DND-41 (cell line): ENCODE results near the gene UBAP1.
"Not testable (repeated sequence)": the region's sequence is repeated elsewhere in the genome, so short reads cannot be mapped to it uniquely, and the experiment has no call there.

Source experiments
- ATAC-seq: fragments of 200-7000 bp; cut with Tn5 transposase; 3 replicates; pipeline ENCODE4 v1.9.1; 2021; ENCODE audit warnings: low read depth; ENCODE audit not compliant: insufficient read depth
- DNase-seq: peaks from one replicate; pipeline ENCODE4 v3.0.0-alpha.2; 2020
- H2AFZ ChIP-seq: 2 replicates; pipeline ENCODE4 v1.6.0; 2012; ENCODE audit warnings: low read depth, low read length
- H3K27ac ChIP-seq: 2 replicates; pipeline ENCODE4 v1.5.1; 2012; ENCODE audit warnings: low read length, inconsistent platforms
- H3K27me3 ChIP-seq: fragments of 200-600 bp; sonication (generic); 2 replicates; pipeline ENCODE4 v1.6.0; 2012; ENCODE audit warnings: low read length, mild to moderate bottlenecking, inconsistent platforms; ENCODE audit not compliant: insufficient read depth, poor library complexity
- H3K36me3 ChIP-seq: 2 replicates; pipeline ENCODE4 v1.5.1; 2012; ENCODE audit warnings: low read length, inconsistent platforms; ENCODE audit not compliant: insufficient read depth
- H3K4me1 ChIP-seq: 2 replicates; pipeline ENCODE4 v1.5.1; 2012; ENCODE audit warnings: mild to moderate bottlenecking, low read length; ENCODE audit not compliant: insufficient read depth
- H3K4me2 ChIP-seq: 2 replicates; pipeline ENCODE4 v1.6.0; 2012; ENCODE audit warnings: mild to moderate bottlenecking, moderate library complexity, low read length, inconsistent platforms; ENCODE audit not compliant: insufficient read depth
- H3K4me3 ChIP-seq, 2 experiments: fragments of 200-600 bp in 1 of 2; shearing (Covaris generic) in 1 of 2; 2 replicates each; pipeline ENCODE4 v1.5.1; 2012 to 2016; ENCODE audit warnings: inconsistent platforms in 2 of 2, low read length in 2 of 2, mild to moderate bottlenecking in 2 of 2, low read depth in 1 of 2, moderate library complexity in 1 of 2
- H3K79me2 ChIP-seq: 2 replicates; pipeline ENCODE4 v1.6.0; 2012; ENCODE audit warnings: low read length, inconsistent platforms; ENCODE audit not compliant: insufficient read depth
- H3K9ac ChIP-seq: 2 replicates; pipeline ENCODE4 v1.6.0; 2012; ENCODE audit warnings: low read depth, mild to moderate bottlenecking, inconsistent platforms, low read length, moderate library complexity
- H3K9me3 ChIP-seq: 2 replicates; pipeline ENCODE4 v1.5.1; 2012; ENCODE audit warnings: low read length, moderate library complexity, mild to moderate bottlenecking, inconsistent platforms; ENCODE audit not compliant: insufficient read depth, severe bottlenecking
- H4K20me1 ChIP-seq: 2 replicates; pipeline ENCODE4 v1.6.0; 2012; ENCODE audit warnings: low read length; ENCODE audit not compliant: insufficient read depth
- EZH2 ChIP-seq: IDR thresholded peaks from 3 replicates; pipeline ENCODE4 v1.6.1; 2012; ENCODE audit warnings: borderline replicate concordance, low read depth, mild to moderate bottlenecking, moderate library complexity, low read length, inconsistent platforms; ENCODE audit not compliant: severe bottlenecking
- TF ChIP-seq, protein P1 (sequence below): IDR thresholded peaks from 2 replicates; pipeline ENCODE4 v1.5.1; 2012; ENCODE audit warnings: borderline replicate concordance, low read length, moderate library complexity, mild to moderate bottlenecking; ENCODE audit not compliant: poor library complexity, severe bottlenecking; ENCODE audit errors: extremely low read depth

UBAP1 gene

DNA sequence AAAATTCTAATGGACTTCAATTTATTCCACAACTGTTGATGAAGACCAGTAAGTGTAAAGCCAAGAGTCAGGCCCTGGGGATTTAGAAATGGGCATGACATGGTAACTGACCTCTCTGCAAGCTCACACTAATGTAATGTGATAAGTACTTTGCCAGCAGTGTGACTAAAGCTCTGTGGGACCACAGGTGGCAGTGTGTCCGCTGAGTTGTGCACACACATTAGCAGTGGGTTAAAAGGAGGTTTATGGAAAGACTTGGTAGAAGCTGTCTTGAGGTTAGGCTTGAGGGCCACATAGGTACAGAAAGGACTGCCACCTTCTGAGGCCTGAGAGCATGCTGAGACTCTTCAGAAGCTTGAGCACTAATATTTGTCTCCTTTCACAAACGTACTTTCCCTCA lies 67.6 kb downstream of the UBAP1 start:
- H2AFZ ChIP-seq: no peak overlapping the region
- peaks cover 61% of the 10 kb centered on the region for H3K36me3 ChIP-seq
- DNase-seq (no peak), ATAC-seq (no peak)
- H3K4me1 ChIP-seq: no peaks in the 10 kb centered on the region
- no peak overlapping the region for H3K27ac ChIP-seq
- peaks cover 10% of the 10 kb centered on the region; the same call in 1 of the 2 replicates for H3K79me2 ChIP-seq
- H3K27me3 ChIP-seq: no peaks in the 10 kb centered on the region
- no peaks in the 10 kb centered on the region for H3K9me3 ChIP-seq
- TF ChIP-seq, protein P1, sequence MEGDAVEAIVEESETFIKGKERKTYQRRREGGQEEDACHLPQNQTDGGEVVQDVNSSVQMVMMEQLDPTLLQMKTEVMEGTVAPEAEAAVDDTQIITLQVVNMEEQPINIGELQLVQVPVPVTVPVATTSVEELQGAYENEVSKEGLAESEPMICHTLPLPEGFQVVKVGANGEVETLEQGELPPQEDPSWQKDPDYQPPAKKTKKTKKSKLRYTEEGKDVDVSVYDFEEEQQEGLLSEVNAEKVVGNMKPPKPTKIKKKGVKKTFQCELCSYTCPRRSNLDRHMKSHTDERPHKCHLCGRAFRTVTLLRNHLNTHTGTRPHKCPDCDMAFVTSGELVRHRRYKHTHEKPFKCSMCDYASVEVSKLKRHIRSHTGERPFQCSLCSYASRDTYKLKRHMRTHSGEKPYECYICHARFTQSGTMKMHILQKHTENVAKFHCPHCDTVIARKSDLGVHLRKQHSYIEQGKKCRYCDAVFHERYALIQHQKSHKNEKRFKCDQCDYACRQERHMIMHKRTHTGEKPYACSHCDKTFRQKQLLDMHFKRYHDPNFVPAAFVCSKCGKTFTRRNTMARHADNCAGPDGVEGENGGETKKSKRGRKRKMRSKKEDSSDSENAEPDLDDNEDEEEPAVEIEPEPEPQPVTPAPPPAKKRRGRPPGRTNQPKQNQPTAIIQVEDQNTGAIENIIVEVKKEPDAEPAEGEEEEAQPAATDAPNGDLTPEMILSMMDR: no peak
- no peak for TF ChIP-seq EZH2
- peaks cover 1% of the 10 kb centered on the region; the same call in 1 of the 2 replicates for H4K20me1 ChIP-seq
- no peak overlapping the region for H3K4me2 ChIP-seq
- H3K4me3 ChIP-seq: no peak overlapping the region
- H3K9ac ChIP-seq: no peak overlapping the region

GRCh38 chr9:34247782-34248181 lies 68.9 kb downstream of the UBAP1 start:
- not testable (repeated sequence) for H3K4me1 ChIP-seq, H3K27ac ChIP-seq, H3K9ac ChIP-seq, H2AFZ ChIP-seq, H3K4me2 ChIP-seq, DNase-seq, H3K27me3 ChIP-seq, H3K9me3 ChIP-seq, H3K4me3 ChIP-seq, ATAC-seq, H4K20me1 ChIP-seq
- H3K36me3 ChIP-seq: peaks cover 62% of the 10 kb centered on the region
- H3K79me2 ChIP-seq: peaks cover 10% of the 10 kb centered on the region; the same call in 1 of the 2 replicates

GRCh38 chr9:34249274-34249673 lies 70.4 kb downstream of the UBAP1 start:
- H3K79me2 ChIP-seq: peaks cover 10% of the 10 kb centered on the region; the same call in 1 of the 2 replicates
- H3K9ac ChIP-seq: no peak overlapping the region
- TF ChIP-seq, protein P1: no peak
- TF ChIP-seq EZH2: no peak
- no peaks in the 10 kb centered on the region; the same call in 1 of the 2 replicates for H4K20me1 ChIP-seq
- no peaks in the 10 kb centered on the region for H3K9me3 ChIP-seq
- H3K4me1 ChIP-seq: no peaks in the 10 kb centered on the region
- no peaks in the 10 kb centered on the region for H3K27me3 ChIP-seq
- ATAC-seq (no peak), DNase-seq (no peak)
- H3K4me3 ChIP-seq: no peak overlapping the region
- H2AFZ ChIP-seq: no peak overlapping the region
- H3K4me2 ChIP-seq: no peak overlapping the region
- peaks cover 66% of the 10 kb centered on the region for H3K36me3 ChIP-seq
- no peak overlapping the region for H3K27ac ChIP-seq

- no peak overlapping the region for H3K27ac ChIP-seq
- peaks cover 5% of the 10 kb centered on the region for H3K4me1 ChIP-seq
- H3K4me3 ChIP-seq: no peak overlapping the region
- H4K20me1 ChIP-seq: no peaks in the 10 kb centered on the region; the same call in 1 of the 2 replicates
- TF ChIP-seq, protein P1: no peak
- no peak for TF ChIP-seq EZH2
- no peak overlapping the region for H3K4me2 ChIP-seq
- H2AFZ ChIP-seq: no peak overlapping the region
- H3K9me3 ChIP-seq: no peaks in the 10 kb centered on the region
- no peak for DNase-seq
- ATAC-seq: no peak
- no peak overlapping the region for H3K9ac ChIP-seq
- H3K27me3 ChIP-seq: no peaks in the 10 kb centered on the region
- peaks cover 10% of the 10 kb centered on the region; the same call in 1 of the 2 replicates for H3K79me2 ChIP-seq
- peaks cover 81% of the 10 kb centered on the region for H3K36me3 ChIP-seq
These were observed 71.9 kb downstream of the UBAP1 start for GRCh38 chr9:34250721-34251120.
